ENCODE measurements around the gene NARS2.
"Not testable (repeated sequence)": the region's sequence is repeated elsewhere in the genome, so short reads cannot be mapped to it uniquely, and the experiment has no call there.

NARS2 gene

DNA sequence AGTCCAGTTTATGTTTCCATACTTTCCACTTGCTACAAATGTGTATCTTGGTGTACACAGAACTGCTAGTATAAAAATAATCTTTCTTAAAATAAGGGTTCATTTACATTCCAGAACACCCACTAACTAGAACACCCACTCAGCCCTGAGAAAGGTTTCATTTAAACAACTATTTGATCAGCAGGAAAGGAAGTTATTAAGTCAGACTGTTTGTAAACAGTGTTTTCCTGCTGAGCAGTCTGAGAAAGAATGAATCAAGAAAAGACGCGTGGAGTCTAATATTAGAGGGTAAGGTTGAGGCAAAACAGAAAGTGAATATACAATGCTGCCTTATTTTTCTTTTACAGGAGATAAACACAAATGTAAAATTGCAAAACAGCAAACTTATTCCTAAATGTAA, 32.7 kb downstream of the NARS2 start:
- no peak for DNase-seq

DNA sequence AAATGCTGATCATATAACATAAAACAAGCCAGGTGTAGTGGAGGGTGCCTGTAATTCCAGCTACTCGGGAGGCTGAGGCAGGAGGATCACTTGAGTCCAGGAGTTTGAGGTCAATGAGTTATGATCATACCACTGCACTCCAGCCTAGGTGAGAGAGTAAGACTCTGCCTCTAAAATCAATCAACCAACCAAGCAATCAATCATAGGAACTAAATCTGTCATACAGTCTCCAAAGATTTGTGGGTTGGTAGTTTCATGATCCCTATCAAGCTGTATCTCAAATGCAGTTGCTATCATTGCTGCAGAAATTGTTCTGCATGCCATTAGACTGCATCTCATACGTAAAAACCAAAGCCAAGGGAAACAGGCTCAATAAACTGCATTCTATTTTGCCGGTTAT, 33.1 kb downstream of the NARS2 start:
- DNase-seq, result no peak

DNA sequence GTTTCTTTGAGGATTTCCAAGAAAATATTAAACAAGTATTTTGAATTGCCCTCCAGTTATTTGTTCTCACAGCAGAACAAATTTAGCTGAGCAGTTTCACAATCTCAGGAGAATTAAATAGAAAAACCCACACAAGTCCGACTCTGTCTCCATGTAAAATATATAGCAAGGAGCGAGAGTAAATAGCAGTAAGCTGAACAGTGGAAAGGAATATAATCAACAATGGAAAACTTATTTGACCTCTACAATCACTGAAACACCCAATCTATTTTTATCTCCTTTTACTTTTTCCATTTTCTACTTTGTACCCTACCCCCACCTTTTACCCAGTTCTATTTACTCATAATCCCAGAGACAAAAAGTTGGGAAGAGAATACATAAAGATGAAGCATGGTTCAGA, 34.4 kb downstream of the NARS2 start:
- DNase-seq, result no peak

DNA sequence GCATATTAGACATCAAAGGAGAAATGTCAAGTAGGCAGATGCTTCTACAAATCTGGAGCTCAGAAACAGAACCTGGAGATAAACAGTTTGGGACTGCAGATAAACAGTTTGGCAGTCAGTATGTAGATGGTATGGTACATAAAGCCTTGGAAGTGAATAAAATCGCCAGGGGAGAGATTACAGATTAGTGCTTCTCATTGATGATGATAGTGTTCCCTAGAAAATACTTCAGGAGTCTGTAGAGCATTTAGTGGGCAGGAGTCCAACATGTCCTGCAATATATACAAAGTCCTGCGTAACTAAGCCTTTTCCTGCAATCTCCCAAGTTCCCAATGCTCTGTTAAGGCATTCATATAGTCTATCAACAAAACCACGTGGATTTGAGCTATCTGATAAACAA, 35.2 kb downstream of the NARS2 start:
- no peak for DNase-seq

DNA sequence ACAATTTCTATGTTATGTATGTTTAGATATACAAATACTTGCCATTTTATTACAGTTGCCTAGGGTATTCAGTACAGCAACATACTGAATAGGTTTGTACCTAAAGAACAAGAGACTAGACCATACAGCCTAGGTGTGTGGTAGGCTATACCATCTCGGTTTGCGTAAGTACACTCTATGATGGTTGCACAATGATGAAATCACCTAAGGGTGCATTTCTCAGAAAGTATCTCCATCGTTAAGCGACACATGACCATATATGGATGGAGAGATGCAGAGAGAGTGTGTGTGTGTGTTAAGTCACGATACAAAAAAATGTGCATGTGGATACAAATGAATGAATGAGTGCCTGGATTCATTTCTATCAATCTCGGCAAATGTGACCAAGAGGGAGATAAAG, 37.7 kb downstream of the NARS2 start:
- no peak for DNase-seq

DNA sequence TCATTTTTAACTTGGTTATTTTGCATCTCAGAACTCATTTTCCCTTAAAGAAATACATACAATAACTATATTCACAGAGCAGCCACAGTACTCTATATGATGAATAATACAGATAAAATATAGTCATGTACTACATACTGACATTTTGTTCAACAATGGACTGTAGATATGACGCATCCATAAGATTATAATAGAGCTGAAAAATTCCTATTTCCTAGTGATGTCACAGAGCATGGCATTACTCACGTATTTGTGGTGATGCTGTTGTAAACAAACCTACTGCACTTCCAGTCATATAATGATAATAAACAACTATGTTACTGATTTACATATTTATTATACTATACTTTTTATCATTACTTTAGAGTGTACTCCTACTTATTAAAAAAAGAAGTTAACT, 38.7 kb downstream of the NARS2 start:
- DNase-seq, result no peak

DNA sequence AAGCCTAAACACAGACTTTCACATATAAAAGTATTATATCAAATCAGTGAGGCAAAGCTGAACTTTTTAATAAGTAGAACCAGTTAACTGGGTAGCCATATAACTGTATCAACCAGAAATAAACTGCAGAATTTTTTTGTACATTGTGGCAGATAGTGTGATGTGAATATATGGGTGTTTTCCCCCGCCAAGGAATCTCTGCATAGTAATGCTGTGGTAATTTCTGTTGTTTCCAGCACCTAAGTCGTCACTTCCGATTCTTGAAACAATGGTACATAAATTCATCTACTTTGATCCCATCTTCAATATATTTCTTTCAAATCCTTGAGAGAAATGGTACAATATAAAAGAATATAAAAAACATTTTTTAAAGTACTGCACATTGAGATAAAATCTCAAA, 39.6 kb downstream of the NARS2 start:
- DNase-seq, result no peak

DNA sequence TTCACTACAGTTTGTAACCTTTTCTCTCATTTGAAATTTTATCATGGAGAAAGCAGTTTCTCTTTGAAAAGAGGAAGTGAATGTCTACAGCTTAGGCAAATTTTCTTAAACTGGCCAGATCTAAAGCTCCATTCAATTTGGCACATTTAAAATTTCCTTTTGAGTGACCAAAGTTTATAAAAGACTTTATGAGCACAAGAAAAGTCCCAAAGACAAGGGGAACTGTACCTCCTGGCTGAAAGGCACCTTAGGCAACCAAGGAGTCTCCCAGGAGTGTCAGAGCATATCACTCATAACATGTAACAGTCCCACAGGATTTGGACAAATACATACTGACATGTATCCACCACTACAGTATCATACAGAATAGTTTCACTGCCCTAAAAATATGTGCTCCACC, 41.3 kb downstream of the NARS2 start:
- no peak for DNase-seq

DNA sequence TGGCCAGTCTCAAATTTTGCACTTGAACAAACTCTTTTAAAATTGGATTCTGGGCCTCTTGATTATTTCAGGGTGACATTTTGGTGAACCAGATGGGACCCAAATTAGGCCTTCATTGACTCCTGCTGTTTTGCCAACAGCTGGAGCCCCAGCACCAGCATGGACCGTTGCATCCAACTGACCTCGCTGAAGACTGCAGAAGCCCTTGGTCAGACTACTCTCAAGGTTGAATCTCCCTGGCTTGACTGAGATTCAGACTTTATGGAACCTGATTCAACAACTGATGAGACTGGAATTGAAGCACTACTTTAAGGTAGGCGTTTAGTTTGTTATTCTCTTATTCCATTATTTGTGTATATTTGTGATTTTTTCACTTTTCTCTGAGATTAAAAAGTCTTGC, 41.7 kb downstream of the NARS2 start:
- no peak for DNase-seq

DNA sequence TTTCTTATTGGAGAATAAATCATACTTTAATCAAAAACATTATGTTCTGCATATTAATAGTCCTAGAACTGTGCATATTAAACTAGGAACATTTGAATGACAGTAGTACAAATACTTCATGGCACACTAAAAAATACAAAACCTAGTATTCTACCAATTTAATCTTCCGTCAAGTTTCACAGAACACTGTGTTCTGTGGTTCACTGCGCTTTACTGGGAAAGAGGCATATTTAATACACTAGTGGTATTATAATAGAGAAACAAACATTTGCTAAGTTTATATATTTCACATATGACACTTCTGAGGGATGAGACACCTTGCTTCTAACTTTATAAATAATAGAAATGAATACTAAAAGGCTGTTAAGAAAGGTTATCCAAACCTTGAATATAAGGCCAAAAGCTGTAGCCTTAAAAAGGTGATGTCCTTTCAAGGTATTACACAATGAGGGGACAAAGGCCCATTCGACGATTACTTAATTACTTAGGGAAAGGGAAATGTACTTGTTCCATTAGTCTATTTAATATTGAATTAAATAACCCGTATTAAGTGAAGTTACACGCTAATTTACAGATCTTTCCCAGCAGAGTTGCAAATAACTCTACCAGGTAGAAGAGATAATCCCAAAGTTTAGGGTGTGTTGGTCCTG, 48.0 kb downstream of the NARS2 start:
- no peak for DNase-seq

DNA sequence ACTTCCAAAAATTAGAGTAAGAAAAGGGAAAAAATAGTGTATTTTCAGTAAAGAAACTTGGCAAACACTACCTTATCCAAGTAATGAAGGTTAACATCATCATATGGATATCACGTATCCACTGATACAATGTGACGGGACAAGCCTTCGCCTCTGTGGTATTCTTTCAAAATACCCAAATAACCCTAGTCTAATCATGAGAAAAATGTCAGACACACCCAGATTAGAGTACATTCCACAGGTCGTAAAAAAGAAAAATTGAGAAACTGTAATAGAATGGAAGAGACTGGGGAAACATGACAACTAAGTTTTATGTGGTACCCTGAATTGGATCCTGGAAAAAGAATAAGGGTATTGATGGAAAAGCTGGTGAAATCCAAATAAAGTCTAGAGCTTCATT, 48.9 kb downstream of the NARS2 start:
- DNase-seq, result no peak

DNA sequence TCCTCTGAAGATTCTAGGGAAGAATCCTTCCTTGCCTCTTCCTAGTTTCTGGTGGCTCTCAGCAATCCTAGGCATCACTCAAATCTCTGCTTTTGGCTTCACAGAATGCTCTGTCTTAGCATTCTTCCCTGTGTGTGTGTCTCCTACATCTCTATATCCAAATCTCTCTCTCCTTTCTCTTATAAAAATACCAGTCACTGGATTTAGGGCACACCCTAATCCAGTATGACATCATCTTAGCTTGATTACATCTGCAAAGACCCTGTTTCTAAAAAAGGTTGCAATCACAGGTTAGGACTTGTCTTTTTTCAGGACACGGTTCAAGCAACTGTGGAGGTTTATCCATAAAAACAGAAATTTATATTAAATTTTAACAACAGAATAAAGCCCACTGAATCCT, 54.4 kb downstream of the NARS2 start:
- DNase-seq, result no peak

DNA sequence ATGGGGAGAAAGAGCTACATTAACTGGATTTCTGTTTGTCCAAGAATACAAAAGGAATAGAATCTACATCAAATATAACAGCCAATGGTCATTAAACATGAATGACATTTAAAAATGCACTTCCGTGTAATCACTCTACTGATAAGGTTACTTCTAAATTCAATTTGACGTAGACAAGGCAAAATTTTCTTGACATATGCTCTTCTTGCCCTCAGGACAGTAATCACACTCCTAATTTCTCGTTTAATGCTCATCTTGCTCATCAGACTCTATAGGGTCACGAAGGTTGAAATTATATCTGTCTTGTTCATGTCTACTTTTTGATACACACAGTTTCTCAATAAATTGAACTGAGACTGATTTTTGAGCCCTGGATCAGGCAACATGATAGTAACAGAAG, 58.4 kb downstream of the NARS2 start:
- DNase-seq, result no peak

DNA sequence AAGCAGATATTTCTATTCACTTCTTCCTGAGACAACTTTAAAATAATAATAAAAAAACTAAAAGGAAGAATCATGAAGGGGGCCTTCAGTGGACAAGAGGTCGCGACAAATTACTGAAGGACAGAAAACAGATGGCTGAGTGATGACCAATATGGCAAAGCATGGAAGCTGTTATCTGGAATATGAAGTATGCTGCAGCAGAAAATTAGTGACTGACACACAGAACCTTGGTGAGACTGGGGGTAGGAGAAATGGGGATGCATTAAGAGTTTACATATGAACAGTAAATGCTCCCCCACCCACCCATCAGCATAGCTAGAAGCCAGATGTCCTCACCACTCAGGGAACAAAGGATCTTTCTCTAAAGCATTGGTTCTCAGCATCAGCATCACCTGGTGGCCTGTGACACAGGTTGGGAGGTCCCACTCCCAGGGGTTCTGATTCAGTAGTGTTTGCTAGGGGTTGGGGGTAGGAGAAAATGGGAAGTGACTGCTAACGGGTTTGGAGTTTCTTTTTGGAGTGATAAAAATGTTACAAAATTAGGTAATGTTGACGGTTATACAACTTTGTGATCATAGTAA, 59.7 kb downstream of the NARS2 start:
- DNase-seq, result no peak

DNA sequence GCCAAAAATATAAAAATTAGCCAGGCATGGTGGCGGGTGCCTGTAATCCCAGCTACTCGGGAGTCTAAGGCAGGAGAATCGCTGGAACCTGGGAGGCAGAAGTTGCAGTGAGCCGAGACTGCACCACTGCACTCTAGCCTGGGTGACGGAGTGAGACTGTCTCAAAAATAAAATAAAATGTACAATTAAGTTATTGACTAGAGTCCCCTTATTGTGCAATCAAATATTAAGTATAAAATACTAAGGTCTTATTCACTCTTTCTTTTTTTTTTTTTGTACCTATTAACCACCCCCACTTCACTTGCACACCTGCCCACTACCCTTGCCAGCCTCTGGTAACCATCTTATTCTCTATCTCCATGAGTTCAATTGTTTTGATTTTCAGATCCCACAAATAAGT, 61.6 kb downstream of the NARS2 start:
- DNase-seq, result not testable (repeated sequence)

DNA sequence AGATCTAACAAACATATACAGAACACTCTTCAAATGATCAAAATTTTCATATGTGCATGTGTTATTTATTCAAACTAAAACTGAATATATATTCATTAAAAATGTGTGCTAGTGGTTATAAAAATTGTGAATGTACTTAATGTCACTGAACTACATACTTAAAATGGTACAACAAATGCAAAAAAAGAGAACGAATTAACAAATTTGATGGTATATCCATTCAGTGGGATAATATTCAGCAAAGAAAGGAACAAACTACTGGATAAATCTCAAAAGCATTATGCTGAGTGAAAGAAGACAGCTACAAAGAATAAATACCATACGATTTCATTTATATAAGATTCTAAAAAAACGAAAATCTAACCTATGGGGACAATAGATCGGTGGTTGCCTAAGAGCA, 64.1 kb downstream of the NARS2 start:
- no peak for DNase-seq

DNA sequence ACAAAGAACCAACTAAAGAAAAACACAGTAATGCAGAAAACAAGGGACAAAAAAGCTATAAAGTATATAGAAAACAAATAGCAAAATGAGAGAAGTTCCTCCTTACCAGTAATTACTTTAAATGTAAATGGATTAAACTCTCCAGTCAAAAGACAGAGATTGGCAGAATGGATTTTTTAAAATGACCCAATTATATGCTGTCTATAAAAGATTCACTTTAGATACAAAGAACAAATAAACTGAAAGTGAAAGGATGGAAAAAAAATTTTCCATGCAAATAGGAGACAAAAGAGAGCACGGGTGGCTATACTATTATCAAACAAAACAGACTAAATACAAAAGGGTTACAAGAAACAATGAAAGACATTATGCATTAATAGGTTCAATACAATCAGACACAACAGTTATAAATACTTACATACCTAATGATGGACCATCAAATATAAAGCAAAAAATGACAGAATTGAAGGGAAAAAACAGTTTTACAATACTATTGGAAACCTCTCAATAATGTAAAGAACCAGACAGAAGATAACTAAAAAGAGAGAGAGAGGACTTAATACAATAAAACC, 64.6 kb downstream of the NARS2 start:
- DNase-seq, result no peak

DNA sequence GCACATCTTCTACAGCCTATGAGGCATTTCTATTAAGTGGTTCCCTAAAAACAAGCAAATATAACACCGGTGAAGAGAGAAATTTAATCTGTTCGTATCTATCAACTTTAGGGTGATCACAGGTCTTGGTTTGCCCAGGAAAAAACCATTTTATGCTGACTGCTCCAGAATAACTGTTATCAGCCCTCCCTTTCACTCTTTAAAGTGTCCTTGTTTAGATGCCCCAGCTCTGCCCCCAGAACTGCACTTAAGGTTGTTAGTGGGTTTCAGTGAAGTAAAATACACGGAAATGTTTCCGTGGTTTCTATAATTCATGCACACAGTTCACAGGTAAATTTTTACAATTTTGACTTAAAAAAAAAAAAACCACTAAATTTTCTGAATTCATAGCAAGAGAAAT, 70.0 kb downstream of the NARS2 start:
- DNase-seq, result no peak

DNA sequence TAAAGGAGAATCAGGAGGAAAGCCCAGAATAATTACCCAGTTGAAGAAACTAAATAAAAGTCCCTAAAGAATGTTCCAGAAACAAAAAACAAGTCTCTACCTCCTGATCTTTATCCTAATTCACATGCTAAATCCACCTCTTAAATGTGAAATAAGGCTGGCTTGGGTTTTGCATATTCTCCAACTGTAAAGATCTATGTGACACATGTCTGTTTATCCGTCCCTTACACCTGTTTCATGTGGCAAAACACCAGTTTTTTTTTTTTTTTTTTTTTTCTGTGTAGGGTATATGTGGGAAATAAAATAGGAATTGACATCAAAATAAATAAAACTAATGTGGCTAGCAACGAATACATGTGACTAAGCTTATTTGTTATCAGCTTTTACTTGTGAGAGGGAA, 70.5 kb downstream of the NARS2 start:
- DNase-seq, result no peak

DNA sequence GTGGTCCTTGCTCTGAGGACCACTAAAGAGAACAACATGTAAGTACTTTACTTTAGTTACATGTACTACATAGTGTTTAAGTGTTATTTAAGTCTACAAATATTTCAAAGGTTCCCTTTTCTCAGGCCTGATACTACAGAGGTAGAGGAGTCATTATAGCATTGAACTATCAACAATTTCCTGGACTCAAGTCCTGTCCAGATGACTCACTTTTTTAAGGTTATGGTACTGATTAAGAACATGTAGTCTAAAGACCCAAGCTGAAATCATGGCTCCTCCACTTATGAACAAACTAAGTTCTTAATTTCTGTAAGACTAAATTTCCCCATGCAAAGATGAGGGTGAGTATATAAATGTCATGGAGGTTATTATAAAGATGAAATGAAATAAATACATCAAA, 74.7 kb downstream of the NARS2 start:
- DNase-seq, result no peak

DNA sequence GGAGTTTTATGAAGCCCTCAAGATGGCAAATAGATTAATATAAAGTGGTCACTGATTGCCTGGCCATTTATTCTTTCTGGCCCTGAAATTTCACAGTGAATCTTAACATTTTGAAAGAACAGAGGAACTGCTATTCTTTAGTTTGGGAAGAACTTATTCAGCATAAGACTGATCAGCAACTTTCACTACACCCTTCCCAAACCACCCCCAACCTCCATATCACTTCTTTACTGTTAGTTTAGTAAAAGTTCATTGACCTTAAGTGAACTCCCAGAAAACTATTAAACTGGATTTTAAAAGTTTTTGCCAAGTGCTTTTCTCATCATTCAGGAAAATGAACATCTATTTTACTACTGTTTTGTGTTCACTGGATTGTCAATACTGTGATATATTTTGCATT, 77.4 kb downstream of the NARS2 start:
- DNase-seq, result no peak

DNA sequence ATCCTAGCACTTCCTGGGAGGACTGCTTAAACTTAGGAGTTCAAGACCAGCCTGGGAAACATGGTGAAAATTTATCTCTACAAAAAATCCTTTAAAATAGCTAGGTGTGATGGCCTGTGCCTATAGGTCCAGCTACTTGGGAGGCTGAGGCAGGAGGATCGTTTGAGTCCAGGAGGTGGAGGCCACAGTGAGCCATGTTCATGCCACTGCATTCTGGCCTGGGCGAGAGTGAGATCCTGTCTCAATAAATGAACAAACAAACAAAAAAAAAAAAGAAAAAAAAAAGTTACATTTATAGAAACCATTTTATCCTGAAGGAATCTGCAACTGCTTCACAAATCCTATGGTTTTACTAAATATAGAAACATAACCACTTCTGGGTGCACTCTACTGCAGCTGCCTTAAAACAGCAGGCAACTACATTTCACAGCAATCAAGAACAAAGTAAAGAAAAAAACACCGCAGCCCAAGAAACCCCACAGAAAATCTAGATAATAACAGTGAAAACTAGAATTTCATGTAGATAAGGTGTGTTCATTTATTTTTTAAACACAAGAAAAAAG, 81.2 kb downstream of the NARS2 start:
- no peak for DNase-seq

DNA sequence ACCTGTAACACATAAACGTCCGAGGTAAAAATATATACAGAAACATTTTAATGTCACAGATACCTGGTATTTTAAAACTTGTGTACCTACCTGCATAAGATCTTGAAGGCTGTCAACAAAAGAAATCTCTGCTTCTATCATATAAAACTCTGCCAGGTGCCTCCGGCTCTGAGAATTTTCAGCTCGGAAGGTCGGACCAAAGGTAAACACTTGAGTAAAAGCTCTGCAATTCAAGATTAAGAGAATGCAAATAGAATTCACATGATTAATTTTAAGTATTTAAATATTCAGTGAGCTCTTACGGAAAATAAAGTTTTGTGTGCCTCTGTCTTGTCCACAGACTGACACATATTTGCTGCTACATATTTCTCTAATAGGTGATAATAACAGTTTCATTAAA, 81.7 kb downstream of the NARS2 start:
- DNase-seq, result no peak

DNA sequence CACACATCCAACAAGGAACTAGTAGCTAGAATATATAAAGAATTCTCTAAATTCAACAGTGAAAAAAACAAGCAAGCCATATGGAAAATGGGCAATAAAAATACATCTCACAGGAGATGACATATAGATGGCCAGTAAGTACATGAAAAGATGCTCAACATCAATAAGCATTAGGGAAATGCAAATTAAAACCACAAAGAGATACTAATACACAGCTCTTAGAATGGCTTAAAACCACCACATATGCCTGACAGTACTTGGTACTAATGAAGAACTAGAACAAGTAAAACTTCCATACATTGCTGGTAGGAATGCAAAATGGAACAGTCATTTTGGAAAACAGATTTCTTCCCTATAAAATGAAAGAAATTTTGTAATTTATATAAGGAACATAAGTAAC, 85.5 kb downstream of the NARS2 start:
- no peak for DNase-seq

DNA sequence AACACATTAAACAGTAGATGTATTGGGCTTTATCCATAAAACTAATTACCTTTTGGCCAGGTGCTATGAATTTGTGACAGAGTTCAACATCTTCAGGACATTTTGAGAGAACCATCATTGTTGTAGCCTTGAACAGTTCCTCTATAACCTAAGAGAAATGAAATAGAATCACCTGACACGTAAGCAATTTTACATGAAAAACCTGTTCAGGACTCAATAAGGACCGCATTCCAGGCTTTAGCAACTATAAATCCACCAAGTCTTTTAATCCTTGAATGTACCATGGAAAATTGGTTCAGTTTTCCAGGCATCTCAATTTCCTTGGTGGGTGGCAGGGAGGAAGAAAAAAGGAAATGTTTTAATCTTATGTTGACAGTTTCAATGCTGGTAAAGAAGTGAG, 96.1 kb downstream of the NARS2 start:
- no peak for DNase-seq
